Lower lobe of right lung (tissue), 2 donors: ENCODE results near the gene IL22. TPM values are rescaled to one million over a fixed set of nuclear protein-coding genes. Genes with fewer than 3 reads are reported as not detected.
"Not testable (repeated sequence)": the region's sequence is repeated elsewhere in the genome, so short reads cannot be mapped to it uniquely, and the experiment has no call there.

Experiments used
- ATAC-seq, 2 donors: fragments of 200-7000 bp; cut with Tn5 transposase; one replicate each; pipeline ENCODE4 v1.9.1; 2020 to 2022; ENCODE audit warnings: mild to moderate bottlenecking in 2 of 2, moderate library complexity in 2 of 2
- DNase-seq: peaks from one replicate; pipeline ENCODE4 v3.0.0-alpha.2; 2020
- H3K27ac ChIP-seq: fragments of 200-600 bp; one replicate; pipeline ENCODE4 v1.8.0; 2022
- H3K27me3 ChIP-seq: fragments of 200-600 bp; one replicate; pipeline ENCODE4 v1.8.0; 2022; ENCODE audit warnings: low read depth
- H3K36me3 ChIP-seq: fragments of 200-600 bp; one replicate; pipeline ENCODE4 v1.8.0; 2022; ENCODE audit warnings: mild to moderate bottlenecking
- H3K4me1 ChIP-seq: fragments of 200-600 bp; one replicate; pipeline ENCODE4 v1.8.0; 2022
- H3K4me3 ChIP-seq: fragments of 200-600 bp; one replicate; pipeline ENCODE4 v1.8.0; 2022; ENCODE audit warnings: mild to moderate bottlenecking
- H3K9me3 ChIP-seq: fragments of 200-600 bp; one replicate; pipeline ENCODE4 v1.8.0; 2022
- intact Hi-C: fragments of 100-400 bp; cut with DNase I; formaldehyde crosslinking; loops from one replicate; pipeline ENCODE4 v1.11.0; 2022
- total RNA-seq: library from RNA; stranded (reverse); fragmentation: NEBNext Ultra II Directional; extraction: Animal tissue kit (Norgen Biotek cat#: 25700); gene quantifications from one replicate; pipeline ENCODE4 v1.2.1, GENCODE V29; 2021
- TF ChIP-seq, protein P1 (sequence below): fragments of 200-600 bp; IDR thresholded peaks from one replicate; pipeline ENCODE4 v1.8.0; 2022; ENCODE audit warnings: antibody characterized with exemption, mild to moderate bottlenecking
- donor health status: DM: no; HTN: yes; CAD: no; lungs with severe emphysema.

IL22 gene
- total RNA-seq, 1 donor from 2014 or later, result not detected

DNA sequence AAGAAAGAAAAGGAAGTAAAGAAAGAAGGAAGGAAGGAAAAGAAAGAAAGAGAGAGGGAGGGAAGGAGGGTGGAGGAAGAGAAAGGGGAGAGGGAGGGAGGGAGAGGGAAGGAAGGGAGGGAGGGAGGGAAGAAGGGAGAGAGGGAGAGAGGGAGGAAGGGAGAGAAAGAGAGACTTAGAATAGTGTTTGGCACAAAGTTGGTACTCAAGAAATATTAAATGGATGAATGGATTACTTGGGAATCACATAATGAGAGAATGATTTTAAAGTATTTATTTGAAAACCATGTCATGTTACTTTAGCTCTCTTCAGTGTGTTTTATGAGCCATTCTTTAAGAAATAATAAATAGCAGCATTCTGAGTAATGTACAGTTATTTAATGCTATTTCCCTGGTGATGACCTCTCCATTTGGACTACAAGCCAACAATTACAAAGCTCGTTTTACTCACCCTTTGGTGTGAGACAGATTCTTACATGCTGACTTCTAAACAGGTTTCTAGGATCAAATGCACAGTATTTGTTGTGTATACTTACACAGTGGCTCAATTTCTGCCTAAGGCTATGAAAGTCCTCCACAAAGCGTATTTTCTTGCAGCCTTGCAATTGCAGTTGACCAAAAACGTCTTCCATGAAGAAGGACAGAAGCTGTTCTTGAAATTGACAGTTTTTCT lies 28.7 kb downstream of the IL22 start:
- no peak overlapping the region for H3K27ac ChIP-seq
- H3K9me3 ChIP-seq, result no peaks in the 10 kb centered on the region
- intact Hi-C loops, result loop anchor here (10.0 kb wide), 1 partner anchor 90 kb away; no protein-coding TSS in a partner anchor
- no peak overlapping the region for H3K4me3 ChIP-seq
- TF ChIP-seq, protein P1, sequence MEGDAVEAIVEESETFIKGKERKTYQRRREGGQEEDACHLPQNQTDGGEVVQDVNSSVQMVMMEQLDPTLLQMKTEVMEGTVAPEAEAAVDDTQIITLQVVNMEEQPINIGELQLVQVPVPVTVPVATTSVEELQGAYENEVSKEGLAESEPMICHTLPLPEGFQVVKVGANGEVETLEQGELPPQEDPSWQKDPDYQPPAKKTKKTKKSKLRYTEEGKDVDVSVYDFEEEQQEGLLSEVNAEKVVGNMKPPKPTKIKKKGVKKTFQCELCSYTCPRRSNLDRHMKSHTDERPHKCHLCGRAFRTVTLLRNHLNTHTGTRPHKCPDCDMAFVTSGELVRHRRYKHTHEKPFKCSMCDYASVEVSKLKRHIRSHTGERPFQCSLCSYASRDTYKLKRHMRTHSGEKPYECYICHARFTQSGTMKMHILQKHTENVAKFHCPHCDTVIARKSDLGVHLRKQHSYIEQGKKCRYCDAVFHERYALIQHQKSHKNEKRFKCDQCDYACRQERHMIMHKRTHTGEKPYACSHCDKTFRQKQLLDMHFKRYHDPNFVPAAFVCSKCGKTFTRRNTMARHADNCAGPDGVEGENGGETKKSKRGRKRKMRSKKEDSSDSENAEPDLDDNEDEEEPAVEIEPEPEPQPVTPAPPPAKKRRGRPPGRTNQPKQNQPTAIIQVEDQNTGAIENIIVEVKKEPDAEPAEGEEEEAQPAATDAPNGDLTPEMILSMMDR, result no peak
- DNase-seq, result no peak
- no peaks in the 10 kb centered on the region for H3K36me3 ChIP-seq
- no peak for ATAC-seq
- H3K27me3 ChIP-seq, result no peaks in the 10 kb centered on the region
- no peaks in the 10 kb centered on the region for H3K4me1 ChIP-seq

DNA sequence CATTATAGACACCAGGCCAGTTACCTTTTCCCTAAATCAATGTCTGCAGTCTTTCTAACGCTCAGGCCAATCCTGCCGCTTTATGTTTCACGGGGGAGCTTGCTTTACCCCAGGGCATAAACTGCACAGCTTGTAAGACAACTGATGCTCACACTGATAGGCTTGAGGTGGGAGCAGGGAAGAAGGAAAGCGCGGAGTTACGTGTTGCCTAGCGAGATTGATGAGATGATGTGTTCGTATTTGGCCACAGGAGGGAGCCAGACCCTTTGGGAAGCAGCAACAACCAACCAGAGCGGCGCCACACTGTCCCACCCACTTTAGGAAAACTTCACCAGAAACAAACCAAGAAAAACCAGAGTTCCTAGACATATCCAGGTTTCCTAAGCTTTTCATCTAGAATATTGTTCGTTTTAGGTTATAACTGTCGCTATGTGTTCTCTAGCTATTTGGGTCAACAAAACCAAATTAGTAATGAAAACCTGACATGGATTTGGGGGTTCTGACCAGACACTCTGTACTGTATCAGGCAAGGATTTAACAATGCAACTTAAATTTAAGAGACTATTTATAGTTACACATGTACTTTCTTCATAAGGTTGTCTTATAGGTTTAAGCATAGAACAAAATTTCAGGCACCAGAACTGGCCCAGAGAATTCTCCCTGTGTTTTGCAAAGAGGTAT lies 30.2 kb downstream of the IL22 start:
- Histone ChIP-seq H3K27me3 (no peaks in the 10 kb centered on the region), H3K27ac (no peak overlapping the region), H3K9me3 (no peaks in the 10 kb centered on the region), H3K36me3 (no peaks in the 10 kb centered on the region), H3K4me3 (no peak overlapping the region), H3K4me1 (no peaks in the 10 kb centered on the region)
- TF ChIP-seq, protein P1, result peak; percentile 82
- intact Hi-C loops, result loop anchor here (10.0 kb wide), 1 partner anchor 92 kb away; no protein-coding TSS in a partner anchor
- DNase-seq (peak; percentile 75), ATAC-seq (peak; percentile 96 to 97)

DNA sequence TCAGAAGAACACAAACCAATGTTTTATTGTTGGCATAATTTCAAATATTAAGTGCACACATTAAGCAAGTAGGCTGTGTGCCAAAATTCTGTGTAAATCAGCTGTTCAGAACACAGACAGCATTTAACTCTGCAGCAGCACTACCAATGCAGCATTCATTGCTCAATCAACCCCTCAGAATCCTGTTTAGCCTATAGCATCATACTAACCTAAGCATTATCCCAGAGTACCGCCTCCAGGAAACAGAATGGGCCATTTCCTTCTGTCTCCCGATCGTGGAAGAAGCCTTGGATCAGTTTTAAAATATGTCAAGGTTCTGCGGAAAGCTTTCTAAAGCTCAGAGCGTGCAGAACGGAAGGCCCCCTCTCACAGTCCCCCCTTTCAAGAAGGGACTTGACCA lies 31.1 kb downstream of the IL22 start:
- intact Hi-C loops, result loop anchor here (10.0 kb wide), 1 partner anchor 92 kb away; no protein-coding TSS in a partner anchor
- no peaks in the 10 kb centered on the region for H3K4me1 ChIP-seq
- H3K4me3 ChIP-seq, result no peak overlapping the region
- H3K9me3 ChIP-seq, result no peaks in the 10 kb centered on the region
- TF ChIP-seq, protein P1, result no peak
- no peak overlapping the region for H3K27ac ChIP-seq
- H3K27me3 ChIP-seq, result no peaks in the 10 kb centered on the region
- no peaks in the 10 kb centered on the region for H3K36me3 ChIP-seq
- ATAC-seq (no peak), DNase-seq (no peak)

DNA sequence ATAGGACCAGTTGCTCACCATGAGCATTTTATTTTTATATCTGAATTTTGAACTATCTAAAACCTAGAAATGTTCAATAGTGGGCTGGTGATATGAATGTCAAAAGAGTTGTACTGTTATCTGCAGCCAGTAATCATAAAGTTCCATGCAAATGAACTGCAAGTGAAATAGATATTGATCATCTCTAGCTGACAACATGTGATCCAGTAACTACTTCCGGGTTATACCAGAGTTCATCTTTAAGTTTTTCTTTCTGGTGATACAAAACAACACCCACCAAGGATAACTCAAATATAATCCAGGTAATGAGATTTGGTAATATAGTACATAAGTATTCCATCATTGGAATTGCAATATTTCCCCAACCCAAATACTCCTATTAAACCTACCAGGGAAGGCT lies 31.9 kb downstream of the IL22 start:
- no peak for DNase-seq
- no peak overlapping the region for H3K27ac ChIP-seq
- no peaks in the 10 kb centered on the region for H3K36me3 ChIP-seq
- intact Hi-C loops, result loop anchor here (10.0 kb wide), 1 partner anchor 93 kb away; no protein-coding TSS in a partner anchor
- ATAC-seq, result no peak
- H3K27me3 ChIP-seq, result no peaks in the 10 kb centered on the region
- H3K9me3 ChIP-seq, result no peaks in the 10 kb centered on the region
- no peaks in the 10 kb centered on the region for H3K4me1 ChIP-seq
- no peak overlapping the region for H3K4me3 ChIP-seq
- TF ChIP-seq, protein P1, result no peak

DNA sequence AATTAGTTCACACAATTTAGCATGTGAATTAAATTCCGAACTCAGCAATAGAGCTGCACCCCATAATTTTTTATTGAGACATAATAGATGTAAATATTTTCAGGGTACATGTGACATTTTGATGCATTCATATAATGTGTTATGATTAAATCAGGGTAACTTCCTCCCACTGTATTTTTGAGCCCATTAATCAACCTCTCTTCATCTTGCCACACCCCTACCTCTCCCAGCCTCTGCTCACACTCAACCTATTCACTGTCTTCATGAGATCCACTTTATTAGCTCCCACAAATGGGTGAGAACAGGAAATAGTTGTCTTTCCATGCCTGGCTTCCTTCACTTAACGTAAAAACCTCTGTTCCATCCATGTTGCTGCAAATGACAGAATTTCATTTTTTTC lies 42.5 kb downstream of the IL22 start:
- Histone ChIP-seq H3K27ac (no peak overlapping the region), H3K27me3 (peaks cover 7% of the 10 kb centered on the region), H3K9me3 (no peaks in the 10 kb centered on the region), H3K4me1 (no peaks in the 10 kb centered on the region), H3K4me3 (no peak overlapping the region), H3K36me3 (no peaks in the 10 kb centered on the region)
- no peak for ATAC-seq
- intact Hi-C loops, result no loop called here
- DNase-seq, result no peak
- TF ChIP-seq, protein P1, result no peak

DNA sequence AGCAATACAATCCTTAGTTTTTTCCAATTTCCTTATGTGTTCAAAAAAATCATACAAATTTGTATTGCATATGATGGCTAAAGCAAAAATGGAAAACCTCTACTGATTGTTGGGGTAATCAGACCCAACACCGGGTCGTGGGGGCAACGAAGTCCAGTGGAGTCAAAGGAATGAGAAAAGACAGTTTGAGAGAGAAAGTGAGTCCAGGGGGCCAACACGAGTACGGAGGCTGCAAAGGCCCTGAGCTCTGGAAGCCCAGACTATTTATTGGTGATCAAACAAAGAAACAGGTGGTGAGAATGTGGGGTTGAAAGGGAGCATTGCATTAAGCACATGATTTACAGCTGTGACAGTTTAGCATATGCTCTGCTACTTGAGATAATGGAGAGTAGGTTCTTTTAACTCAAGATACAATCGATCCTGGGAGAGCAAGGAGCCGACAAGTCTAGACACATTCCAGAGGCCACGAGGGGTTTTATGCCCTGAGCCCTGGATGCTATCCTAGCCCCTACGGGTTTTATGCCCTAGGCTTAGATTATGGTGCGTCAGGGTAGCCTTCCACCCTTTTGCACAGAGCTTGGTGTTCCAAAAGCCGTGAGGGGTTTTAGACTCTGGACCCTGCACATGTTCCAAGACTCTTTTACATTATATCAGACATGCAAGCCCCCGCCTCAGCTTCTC lies 44.2 kb downstream of the IL22 start:
- DNase-seq, H3K4me1 ChIP-seq, intact Hi-C loops, H3K4me3 ChIP-seq, ATAC-seq, H3K27me3 ChIP-seq, H3K27ac ChIP-seq, H3K36me3 ChIP-seq, H3K9me3 ChIP-seq: not testable (repeated sequence)
